DMS153 treated with DMSO at 0.1 percent for 48 hours (cell line): ENCODE data around the gene METTL8.
"Not testable (repeated sequence)": the region's sequence is repeated elsewhere in the genome, so short reads cannot be mapped to it uniquely, and the experiment has no call there.

Source experiments
- DNase-seq: peaks from one replicate; lab custom pipeline; 2025; ENCODE audit not compliant: unreplicated experiment; lab: John Stamatoyannopoulos, UW

The METTL8 gene

GRCh38 chr2:171402906-171403580, 30.7 kb downstream of the METTL8 start:
- no peak for DNase-seq

- no peak for DNase-seq
These were observed 31.8 kb downstream of the METTL8 start for GRCh38 chr2:171401947-171402346.

GRCh38 chr2:171400395-171400794, 33.4 kb downstream of the METTL8 start:
- no peak for DNase-seq

GRCh38 chr2:171399292-171399691, 34.5 kb downstream of the METTL8 start:
- no peak for DNase-seq

- DNase-seq = no peak
These were observed 39.5 kb downstream of the METTL8 start for GRCh38 chr2:171394164-171394740.

GRCh38 chr2:171393487-171393886, 40.3 kb downstream of the METTL8 start:
- no peak for DNase-seq

- no peak for DNase-seq
These were observed 42.3 kb downstream of the METTL8 start for GRCh38 chr2:171391532-171391931.

GRCh38 chr2:171390941-171391516, 42.8 kb downstream of the METTL8 start:
- no peak for DNase-seq

GRCh38 chr2:171389780-171390179, 44.0 kb downstream of the METTL8 start:
- no peak for DNase-seq

GRCh38 chr2:171389325-171389724, 44.5 kb downstream of the METTL8 start:
- no peak for DNase-seq

- DNase-seq = no peak
These were observed 46.7 kb downstream of the METTL8 start for GRCh38 chr2:171387052-171387451.

- DNase-seq = no peak
These were observed 47.2 kb downstream of the METTL8 start for GRCh38 chr2:171386627-171387026.

- DNase-seq = no peak
These were observed 50.7 kb downstream of the METTL8 start for GRCh38 chr2:171383134-171383533.

- DNase-seq = not testable (repeated sequence)
These were observed 51.6 kb downstream of the METTL8 start for GRCh38 chr2:171382175-171382574.

- not testable (repeated sequence) for DNase-seq
These were observed 55.9 kb downstream of the METTL8 start for GRCh38 chr2:171377852-171378251.

- no peak for DNase-seq
These were observed 66.1 kb downstream of the METTL8 start for GRCh38 chr2:171367692-171368091.

GRCh38 chr2:171365778-171366177, 68.0 kb downstream of the METTL8 start:
- DNase-seq = no peak

- DNase-seq = no peak
These were observed 68.6 kb downstream of the METTL8 start for GRCh38 chr2:171365232-171365631.

GRCh38 chr2:171362396-171362795, 71.4 kb downstream of the METTL8 start:
- DNase-seq = no peak

GRCh38 chr2:171360905-171361304, 72.9 kb downstream of the METTL8 start:
- no peak for DNase-seq

GRCh38 chr2:171353746-171354145, 80.0 kb downstream of the METTL8 start:
- not testable (repeated sequence) for DNase-seq

GRCh38 chr2:171348056-171348455, 85.7 kb downstream of the METTL8 start:
- DNase-seq = no peak
